NCI-H2196 treated with DMSO at 0.1 percent for 48 hours (cell line): ENCODE measurements around the gene RRP1B.

ENCODE experiments used
- DNase-seq: peaks from one replicate; lab custom pipeline; 2025; ENCODE audit not compliant: unreplicated experiment; lab: John Stamatoyannopoulos, UW

The RRP1B gene

DNA sequence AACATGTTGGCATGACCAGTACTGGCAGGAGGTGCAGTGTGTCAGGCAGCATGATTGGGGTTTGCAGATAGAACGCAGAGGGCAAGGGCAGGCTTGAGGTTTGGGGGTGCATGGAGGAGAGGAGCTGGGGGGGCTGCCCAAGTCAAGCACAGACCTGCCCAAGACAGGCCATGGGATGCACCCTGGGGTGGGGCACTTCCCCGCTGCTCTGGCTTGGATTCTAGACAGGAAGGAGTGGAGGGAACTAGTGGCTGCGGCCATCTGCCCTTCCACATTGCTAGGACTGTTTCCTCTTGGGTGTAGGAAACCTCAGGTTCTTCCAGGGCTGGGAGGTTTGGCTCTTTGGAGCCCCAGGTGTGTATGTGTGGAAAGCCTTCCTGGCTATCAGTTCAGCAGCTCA lies 62.6 kb downstream of the RRP1B start:
- DNase-seq, result no peak

DNA sequence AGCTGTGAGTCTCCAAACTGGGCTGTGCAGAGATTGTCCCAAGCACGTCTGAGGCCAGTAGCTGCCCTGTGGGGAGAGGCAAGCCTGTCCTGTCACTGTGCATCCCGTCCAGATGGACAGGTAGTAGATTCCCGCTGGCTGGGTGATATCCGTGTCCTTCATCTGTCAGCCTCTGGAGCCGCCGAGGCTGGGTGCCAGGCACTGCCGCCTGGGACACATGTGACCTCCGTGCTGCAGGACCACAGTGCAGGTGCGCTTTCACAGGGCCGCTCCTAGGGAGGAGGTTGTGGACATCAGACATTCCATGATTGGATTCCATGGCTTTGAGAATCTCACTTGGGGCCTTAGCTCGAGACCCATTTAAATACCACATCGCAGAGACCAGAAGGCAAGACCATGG lies 64.3 kb downstream of the RRP1B start:
- DNase-seq, result no peak

DNA sequence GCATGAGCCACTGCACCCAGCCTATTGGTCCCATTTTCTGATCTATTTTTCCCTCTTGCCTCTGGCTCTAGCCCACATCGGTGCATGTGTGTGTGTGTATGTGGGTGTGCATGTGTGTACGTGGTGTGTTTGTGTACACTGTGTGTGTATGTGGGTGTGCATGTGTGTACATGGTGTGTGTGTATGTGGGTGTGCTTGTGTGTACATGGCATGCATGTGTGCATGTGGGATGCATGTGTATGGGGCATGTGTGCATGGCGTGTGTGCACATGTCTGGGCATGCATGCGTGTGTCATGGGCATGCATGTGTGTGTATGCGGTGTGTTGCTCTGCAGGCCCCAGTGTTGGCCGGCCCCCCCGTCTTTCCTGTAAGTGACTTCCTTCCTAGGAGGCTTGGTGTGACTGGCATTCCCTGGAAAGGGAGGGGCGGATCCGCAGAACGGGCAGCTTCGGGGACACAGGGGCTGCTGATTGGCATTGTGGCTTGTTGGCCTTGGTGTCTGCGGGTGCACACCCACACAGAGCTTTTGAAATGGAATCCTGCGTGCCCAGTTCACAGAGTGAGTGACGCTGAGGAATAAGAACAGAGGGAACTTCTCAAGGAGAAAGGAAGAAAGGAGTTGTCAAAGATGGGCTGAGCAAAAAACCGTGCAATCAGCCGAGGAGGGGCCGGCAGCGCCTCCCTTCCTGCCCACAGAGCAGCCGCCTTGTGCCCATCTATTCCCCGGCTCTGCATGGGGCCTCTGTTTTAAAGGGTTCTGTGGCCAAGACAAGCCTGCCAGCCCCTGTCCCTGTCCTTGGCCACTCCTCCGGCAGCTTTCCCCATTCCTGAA lies 67.5 kb downstream of the RRP1B start:
- DNase-seq, result no peak

DNA sequence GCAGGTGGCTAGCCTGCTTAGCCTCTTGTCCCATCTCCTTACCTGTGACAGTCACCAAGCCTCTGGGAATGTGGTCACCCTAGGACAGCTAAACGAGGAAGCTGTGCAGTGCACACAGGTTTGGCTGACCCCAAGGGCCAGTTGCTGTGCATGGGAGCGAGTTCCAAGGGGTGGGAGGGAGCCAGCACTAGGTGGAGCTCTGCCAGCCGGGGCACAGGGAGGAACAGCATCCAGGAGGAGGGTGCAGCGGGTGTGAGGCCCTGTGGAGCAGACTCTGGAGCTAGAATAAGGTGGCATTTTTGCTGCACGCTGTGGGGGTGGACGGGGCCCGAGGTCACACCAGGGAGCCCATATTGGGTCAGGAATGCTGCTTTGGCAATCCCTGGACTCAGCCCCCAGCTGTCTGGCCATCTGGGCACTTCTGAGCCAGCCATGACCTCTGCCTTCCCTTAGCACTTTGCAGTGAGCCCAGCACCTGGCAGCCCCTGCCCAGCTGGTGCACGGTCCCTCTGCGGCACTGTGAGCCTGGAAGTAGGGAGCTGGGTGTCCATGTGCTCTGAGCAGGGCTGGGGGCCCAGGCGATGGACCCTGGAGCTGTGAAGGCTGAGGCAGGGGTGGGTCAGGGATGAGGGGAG lies 68.3 kb downstream of the RRP1B start:
- DNase-seq, result peak; percentile 15

DNA sequence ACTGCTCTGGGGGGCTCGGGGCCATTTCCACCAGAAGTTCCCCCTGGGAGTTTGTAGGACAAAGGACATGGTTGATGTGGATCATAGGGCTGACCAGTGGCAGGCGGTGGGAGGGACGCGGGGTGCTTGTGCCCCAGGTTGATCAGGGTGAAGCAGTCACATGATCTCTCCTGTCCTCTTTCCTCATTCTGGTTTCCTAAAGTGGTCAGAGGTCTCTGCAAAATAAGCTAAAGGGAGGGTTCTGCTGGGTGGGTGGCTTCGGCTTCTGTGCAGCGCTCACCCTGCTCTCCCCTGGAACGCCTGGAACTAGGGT lies 68.8 kb downstream of the RRP1B start:
- no peak for DNase-seq

DNA sequence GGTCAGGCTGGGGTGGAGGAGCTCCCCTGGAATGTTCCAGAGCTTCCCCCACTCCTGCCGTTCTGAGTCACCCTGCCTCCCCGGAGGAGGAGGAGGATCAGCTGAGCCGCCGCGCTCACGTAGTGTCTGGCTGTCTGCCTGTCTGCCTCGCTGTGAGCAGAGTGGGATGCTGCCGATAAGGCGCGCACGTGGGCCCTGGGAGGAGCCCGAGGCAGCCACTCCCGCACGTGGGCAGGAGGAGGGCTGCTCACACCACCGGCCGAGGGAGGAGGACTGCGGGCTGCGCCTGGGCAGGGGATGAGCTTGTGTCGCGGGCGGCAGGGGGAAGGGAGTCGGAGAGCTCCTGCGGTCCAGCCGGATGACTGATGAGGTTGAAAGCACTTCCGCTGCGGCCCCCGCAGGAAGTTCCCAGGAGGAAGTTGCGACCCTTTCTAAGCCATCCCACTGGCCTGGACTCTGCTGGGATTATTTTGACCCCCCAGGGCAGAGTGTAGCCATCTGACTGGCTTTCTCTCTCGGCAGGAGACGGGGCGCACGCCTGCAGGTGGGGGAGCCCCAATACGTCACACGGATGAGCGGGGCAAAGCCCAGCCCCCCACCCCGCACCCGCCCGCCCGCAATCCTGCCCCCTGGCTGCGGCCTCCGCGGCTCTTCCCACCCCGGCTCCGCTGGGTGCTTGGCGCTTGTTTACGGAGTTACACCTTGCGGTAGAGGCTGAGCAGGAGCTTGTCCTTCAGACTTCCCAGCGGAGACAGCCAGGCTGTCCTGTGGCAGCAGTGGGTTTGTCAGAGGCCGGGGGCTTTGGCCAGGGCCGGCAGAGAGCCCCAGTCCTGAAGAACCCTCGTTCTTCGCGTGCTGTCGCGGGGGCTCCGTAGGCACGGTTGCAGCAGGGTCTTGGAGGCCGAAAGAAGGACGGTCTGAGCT lies 69.4 kb downstream of the RRP1B start:
- peak; percentile 86 for DNase-seq

DNA sequence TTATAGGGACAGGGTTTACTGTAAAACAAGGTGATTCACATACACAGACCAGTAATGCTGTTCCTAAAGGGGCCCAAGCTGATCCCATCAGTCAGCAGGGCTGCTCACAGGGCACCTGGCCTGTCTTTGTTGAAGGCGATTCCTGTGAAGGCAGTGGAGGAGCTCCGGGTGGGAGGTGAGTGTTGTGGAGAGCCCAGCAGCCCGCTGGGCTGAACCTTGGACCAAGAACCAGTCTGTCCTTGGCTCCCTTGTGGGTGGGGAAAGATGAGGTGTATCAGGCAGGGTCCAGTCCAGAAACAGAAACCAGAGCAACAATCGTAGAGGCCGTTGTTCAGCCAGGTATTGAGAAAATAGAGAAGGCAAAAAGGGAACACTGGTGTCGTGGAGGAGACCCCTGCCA lies 72.1 kb downstream of the RRP1B start:
- no peak for DNase-seq

DNA sequence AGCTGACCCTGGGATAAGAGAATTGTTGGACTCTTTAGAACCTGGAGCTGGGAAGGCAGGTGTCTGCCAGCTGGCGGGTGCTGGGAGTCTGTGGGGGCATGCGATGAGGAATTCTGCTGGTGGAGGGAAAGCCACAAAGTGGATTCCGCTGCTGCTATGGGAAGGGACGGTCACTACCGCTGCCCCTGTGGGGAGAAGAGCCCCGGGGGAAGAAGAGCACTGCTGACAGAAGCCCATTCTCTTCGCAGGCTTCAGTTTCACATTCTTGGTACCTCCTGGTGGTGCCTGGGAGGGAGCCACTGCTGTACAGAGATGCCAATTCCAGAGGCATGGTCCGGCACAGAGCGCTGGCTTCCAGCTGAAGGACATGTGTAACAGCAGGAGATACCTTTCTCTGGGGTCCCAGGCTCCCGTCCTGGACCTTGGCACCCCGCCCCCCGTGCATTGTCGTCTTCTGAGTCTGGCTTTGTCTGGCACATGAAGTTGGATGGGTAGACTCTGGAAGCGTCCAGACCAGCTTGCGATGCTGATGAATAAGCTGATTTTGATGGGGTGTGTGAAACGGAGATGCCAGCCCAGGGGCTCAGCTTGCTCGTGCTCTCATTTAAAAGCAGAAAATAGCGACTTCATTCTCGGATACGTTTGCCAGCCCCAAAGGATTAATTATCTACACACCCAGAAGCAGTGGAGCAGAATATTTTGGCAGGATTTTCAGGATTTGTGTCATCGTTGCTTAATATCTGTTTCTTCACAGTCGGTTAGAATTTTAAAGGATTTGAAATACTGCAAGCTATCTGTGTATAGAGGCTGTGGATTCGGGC lies 72.7 kb downstream of the RRP1B start:
- DNase-seq, result no peak

DNA sequence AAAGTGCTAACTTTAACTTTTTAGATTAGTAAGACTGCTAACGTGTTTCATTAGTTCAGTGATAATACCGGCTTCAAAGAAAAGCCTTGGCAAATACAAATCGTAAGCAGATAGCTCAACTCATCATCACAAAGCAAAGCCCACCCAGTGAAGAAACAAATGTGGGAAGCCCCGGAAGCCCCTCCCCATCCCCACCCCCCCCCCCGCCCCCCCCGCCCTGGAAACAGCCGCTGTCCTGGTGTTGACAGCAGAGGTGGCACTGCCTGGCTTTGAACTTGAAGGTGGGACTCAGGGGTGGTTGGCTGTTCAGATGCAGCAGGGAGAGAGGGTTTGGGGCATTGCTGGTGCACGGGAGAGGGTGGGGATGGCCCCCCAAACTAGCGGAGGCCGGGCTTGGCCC lies 73.7 kb downstream of the RRP1B start:
- DNase-seq, result no peak

DNA sequence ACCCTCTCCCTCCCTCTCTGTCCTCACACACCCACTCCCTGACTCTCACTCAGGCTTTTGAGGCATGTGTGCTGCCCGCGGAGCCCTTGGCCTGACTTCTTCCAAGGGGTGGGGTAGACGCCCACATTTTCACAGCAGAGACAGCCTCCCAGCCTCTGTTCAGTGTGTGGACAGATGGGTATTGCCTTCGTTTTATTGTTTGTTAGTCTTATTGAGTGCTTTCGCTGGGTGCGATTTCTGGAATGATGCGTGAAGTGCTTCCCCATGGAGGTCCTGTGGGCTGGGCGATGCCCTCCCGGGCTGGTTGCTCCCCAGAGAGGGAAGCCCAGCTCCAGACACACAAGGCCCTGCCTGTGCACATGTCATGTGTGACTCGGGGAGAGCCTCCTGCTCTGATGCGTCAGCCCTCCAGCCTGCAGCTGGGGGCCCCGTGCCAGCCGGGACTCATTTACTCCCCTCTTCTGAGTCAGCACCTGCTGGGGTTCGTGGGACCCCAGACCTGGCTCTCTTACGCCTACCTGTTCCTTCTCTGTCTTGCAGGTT lies 74.2 kb downstream of the RRP1B start:
- no peak for DNase-seq

DNA sequence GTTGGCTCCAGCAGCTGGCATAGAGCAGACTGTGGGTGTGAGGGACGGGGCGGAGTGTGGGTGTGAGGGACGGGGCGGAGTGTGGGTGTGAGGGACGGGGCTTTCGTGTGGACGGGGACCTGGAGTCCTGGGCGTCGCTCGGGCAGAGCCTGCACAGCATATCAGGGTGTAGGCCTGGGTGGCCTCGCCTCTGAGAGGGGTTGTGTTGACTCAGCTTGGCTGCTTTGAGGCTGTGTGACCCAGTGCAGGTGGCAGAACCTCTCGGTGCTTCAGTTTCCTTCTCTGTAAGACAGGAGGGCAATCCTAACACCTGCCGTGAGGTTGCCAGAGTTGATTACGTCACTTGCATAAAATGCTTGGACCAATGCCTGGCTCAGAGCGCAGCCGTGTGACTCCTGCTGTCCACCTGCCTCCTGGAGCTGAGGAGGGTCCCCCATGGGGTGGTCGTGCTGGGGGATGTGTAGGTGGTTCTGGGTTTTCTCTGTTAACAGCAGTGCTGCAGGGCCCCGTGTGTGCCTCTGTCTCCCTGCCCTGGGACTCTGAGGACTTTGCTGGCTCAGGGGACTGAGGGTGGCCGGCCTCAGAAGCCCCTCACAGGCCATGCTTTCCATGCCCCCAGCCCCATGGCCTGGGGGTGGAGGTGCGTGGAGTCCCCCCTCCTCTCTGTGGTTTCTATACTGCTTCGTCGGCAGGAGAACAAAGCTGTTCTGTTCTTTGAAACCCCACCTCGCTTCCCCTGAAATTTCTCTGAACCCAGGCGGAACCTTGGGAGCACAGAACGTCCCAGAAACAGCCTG lies 75.0 kb downstream of the RRP1B start:
- DNase-seq, result peak; percentile 34

DNA sequence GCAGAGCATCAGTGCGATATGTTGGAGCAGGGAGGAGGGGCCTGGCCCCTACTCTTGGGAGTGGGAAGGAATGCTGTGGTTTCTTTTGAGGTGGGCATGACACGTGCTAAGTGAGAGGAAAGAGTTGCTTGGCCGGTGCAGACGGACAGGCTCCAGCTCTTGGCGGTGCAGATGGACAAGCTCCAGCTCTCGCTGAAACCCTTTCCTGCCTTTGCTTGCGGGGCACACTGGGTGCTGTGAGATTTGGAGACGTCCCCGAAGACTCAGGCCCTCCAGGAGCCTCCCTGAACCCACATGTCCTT lies 75.5 kb downstream of the RRP1B start:
- no peak for DNase-seq

DNA sequence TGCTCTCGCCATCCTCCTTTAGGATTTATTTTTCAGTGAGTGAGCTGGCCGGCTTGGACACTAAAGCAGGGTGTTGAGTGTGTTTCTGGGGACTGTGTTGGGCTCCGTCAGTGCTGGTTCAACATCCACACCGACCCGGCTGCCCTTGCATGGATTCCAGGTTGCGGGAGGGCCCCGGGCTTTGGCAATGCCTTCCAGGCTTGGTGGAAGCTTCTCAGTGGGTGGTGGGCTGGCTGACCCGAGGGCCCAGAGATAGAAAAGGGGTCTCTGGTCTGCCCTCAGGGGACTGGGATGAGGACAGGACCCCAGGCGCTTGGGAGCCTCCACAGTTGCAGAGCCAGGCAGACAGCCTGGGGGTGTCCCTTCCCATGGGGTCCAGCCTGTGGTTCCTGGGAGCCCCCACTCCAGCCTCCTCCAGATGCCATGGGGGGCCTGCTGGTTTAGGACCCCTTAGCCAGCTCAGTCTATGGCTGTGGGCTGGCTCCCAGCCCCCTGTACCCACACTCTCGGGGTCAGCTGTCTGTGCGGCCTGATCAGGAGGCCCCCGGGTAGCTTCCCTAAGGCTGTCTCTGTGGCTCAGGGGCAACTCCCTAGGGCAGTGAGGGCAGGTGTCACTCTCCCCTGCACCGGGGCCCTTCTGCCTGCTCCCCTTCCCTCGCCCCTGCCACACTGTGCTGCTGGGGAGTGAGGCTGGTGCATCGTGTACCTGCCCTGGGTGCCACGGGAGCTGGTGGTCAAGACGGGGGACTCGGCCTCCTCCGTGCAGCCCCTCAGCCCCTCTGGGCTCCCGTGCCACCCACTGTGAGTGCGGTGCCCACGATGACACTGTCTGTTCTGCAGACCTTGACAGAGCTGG lies 76.1 kb downstream of the RRP1B start:
- no peak for DNase-seq

DNA sequence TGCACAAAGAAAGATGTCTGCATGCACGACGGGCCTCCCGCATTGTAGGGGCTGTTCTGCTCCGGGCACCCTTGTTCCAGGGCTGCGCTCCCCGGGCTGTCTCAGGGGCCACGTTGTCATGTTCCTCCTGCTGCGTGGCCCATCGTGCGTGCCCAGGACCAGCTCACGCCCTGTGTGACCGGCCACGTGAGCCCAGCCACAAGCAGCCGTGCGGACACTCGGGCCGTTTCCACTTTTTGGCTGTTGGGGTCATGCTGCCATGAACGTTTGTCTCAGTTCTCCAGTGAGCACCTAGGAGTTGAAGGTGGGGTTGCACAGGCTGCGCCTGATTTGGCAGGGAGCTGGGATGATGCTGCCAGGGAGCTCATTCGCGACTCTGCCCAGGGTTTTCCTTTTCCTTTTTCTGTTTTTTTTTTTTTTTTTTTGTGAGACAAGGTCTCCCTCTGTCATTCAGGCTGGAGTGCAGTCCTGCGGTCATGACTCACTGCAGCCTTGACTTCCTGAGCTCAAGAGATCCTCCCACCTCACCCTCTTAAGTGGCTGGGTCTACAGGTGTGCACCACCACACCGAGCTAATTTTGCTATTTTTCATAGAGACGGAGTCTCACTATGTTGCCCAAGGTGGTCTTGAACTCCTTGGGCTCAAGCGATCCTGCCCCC lies 77.0 kb downstream of the RRP1B start:
- DNase-seq, result no peak

DNA sequence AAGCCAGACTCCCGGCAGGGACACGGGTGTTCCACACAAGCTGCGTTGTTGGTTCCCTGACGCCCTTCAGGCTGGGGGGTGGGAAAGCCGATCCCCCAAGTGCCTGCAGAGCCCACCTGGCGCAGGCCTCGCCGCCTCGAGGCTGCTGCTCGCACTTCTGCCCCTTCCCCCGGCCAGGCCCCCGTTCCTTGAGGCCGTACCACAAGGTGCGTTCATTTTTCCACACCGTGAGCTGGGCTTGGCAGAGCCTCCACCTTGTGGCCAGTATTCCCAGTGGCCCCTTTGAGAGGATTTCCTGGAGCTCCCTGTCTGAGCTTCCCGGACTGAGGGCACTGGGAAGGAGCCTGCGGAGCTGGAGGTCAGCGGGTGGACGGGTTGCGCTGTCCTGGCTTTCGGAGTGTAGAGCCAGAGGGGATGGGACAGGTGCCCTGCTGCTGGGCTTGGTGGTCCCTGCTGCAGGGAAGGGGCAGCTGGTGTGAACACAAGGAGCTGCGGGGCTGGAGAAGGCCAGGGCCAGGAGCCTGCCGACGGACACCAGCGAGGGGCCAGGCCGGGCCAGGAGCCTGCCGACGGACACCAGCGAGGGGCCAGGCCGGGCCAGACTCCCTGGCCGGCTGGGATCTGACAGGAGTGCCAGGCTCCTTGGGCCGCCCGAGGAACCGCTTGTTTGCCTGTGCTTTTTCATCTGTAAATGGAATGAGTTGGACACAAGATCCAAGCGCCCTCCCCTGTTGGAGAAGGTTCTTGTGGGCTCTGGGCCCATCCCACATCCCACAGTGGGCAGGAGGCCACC lies 78.0 kb downstream of the RRP1B start:
- DNase-seq, result no peak

DNA sequence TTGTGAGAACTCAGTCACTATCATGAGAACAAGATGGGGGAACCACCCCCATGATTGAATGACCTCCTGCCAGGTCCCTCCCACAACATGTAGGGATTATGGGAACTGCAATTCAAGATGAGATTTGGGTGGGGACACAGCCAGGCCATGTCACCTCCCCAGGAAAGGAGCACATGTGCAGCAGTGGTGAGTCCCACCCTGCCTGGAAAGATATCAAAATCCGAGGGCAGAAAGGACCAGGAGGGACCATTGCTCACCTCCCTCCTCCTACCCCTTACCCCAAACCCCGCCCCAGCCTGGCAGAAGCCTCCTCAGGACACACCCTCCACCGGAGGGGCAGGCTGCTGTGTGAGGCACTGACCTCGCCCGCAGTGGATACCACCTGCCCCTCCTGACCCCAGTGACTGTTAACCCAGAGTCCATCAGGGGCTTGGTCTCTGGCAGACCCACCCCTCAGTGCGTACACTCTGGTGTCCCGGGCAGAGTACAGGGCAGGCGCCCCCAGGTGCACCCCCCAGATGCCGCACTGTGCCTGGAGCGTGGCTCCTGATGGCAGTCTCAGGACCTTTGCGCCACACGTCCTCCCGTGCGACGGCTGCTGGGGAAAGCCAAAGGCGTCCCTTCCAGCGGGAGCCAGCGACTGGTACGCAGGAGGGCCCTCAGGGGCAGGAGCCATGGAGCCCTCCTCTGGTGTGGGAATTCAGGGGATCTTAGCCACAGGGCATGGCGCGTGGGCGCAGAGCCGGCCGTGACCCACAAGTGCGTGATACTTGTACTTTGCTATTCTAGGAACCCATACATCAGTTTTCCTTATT lies 80.5 kb downstream of the RRP1B start:
- DNase-seq, result no peak
